ENCODE data around the gene RBM33.

Gene RBM33

GRCh38 chr7:155765458-155765857 lies 121.0 kb downstream of the RBM33 start:
- no peaks in the 10 kb centered on the region for H3K4me1 ChIP-seq (ENCODE audit: control insufficient read depth, insufficient read depth, low read length)
- H3K36me3 ChIP-seq (ENCODE audit: control insufficient read depth, insufficient read depth, low read length), result peaks cover 10% of the 10 kb centered on the region
- H3K27ac ChIP-seq (ENCODE audit: low read length), result no peak overlapping the region
- no peaks in the 10 kb centered on the region for H3K27me3 ChIP-seq (ENCODE audit: control insufficient read depth, insufficient read depth, low read length)
- H3K9me3 ChIP-seq (ENCODE audit: control insufficient read depth, insufficient read depth, low read length), result no peaks in the 10 kb centered on the region
- H3K4me3 ChIP-seq (ENCODE audit: low read length), result no peak overlapping the region
- WGBS (ENCODE audit: insufficient coverage, insufficient read length), result no CpG with 5 or more reads among the region's 8 CpGs
- DNase-seq (ENCODE audit: low read depth, low spot score), result no peak

DNA sequence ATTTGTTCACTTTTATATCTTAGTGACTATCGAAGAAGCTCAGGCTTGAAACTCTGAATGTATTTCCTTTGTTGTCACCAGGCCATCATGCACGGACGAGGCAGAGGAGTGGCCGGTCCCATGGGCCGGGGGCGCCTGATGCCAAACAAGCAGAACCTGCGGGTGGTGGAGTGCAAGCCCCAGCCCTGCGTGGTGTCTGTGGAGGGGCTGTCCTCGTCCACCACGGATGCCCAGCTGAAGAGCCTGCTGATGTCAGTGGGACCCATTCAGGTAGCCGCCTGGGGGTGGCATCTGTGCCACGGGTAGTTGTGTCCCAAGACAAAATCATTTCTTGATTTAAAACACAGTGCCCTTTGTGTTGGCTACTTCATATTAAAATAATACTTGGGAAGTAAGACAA lies 121.9 kb downstream of the RBM33 start:
- DNase-seq (ENCODE audit: low read depth, low spot score), result no peak
- no peak overlapping the region for H3K27ac ChIP-seq (ENCODE audit: low read length)
- H3K36me3 ChIP-seq (ENCODE audit: control insufficient read depth, insufficient read depth, low read length), result peaks cover 10% of the 10 kb centered on the region
- no peaks in the 10 kb centered on the region for H3K27me3 ChIP-seq (ENCODE audit: control insufficient read depth, insufficient read depth, low read length)
- H3K4me3 ChIP-seq (ENCODE audit: low read length), result no peak overlapping the region
- no peaks in the 10 kb centered on the region for H3K4me1 ChIP-seq (ENCODE audit: control insufficient read depth, insufficient read depth, low read length)
- H3K9me3 ChIP-seq (ENCODE audit: control insufficient read depth, insufficient read depth, low read length), result no peaks in the 10 kb centered on the region
- WGBS (ENCODE audit: insufficient coverage, insufficient read length), result no CpG with 5 or more reads among the region's 12 CpGs

DNA sequence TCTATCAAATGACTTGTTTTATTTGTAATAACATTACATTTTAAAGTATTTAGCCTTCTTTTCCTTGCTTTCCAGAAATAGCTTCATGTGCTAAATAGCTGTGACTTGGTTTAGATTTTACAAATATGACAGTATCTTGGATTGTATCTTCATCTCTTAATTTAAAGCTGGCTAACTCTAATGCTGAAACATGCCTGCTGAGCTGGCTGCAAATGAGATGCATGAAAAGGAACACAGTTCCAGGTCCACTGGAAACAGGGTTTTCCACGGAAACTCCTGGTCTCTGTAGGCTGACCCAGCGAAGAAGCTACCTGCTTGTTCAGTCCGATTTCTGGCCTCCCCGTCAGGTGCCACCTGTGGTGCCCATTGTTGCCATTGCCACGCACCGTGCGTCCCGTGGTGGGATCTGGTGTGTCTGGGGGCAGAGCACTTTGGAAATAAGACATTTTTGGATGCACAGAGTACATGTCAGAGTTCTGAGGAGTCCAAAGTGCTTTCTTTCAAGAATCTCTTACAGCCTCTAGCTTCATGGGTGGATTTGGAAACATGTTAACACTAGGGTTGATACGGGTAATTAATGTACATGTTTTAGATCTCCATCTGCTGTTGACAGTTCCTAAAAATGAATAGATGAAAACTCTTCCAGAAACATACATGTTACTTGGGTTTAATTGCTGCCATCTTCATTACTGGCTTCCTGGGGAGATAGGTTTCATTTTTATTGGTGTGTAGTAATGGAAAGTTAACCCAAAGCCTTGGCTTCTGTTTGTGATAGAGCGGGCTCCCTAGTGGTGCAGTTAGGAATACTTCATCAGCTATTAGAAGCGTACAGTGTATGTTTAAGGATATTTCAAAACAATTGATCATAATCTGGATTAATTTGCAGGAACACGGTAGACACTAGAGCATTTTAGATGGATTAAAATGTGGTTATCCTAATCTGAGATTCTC lies 122.8 kb downstream of the RBM33 start:
- WGBS (ENCODE audit: insufficient coverage, insufficient read length), result no CpG with 5 or more reads among the region's 12 CpGs
- Histone ChIP-seq H3K27ac (ENCODE audit: low read length) (no peak overlapping the region), H3K27me3 (ENCODE audit: control insufficient read depth, insufficient read depth, low read length) (no peaks in the 10 kb centered on the region), H3K36me3 (ENCODE audit: control insufficient read depth, insufficient read depth, low read length) (peaks cover 10% of the 10 kb centered on the region), H3K4me3 (ENCODE audit: low read length) (no peak overlapping the region), H3K4me1 (ENCODE audit: control insufficient read depth, insufficient read depth, low read length) (no peaks in the 10 kb centered on the region), H3K9me3 (ENCODE audit: control insufficient read depth, insufficient read depth, low read length) (no peaks in the 10 kb centered on the region)
- DNase-seq (ENCODE audit: low read depth, low spot score), result no peak

DNA sequence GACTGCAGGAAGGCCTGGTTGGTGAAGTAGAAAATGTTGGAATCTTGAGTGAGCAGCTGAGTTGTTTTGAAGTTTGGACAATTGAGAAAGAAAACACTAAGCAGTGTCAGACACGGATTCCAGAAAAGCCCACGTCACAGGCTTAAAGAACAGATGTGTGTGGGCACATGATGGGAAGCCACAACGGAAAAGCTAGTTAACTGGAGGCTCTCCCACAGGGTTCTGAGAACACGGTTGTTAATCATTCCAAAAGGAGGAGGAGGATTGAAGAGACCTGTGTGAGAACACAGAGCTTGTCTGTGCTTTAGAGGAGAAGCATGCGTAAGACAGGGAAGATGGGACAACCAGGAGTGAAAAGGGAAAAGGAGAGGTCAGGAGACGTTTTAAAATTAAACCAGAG lies 125.2 kb downstream of the RBM33 start:
- Histone ChIP-seq H3K9me3 (ENCODE audit: control insufficient read depth, insufficient read depth, low read length) (no peaks in the 10 kb centered on the region), H3K27me3 (ENCODE audit: control insufficient read depth, insufficient read depth, low read length) (no peaks in the 10 kb centered on the region), H3K4me1 (ENCODE audit: control insufficient read depth, insufficient read depth, low read length) (no peaks in the 10 kb centered on the region), H3K27ac (ENCODE audit: low read length) (no peak overlapping the region), H3K4me3 (ENCODE audit: low read length) (no peak overlapping the region), H3K36me3 (ENCODE audit: control insufficient read depth, insufficient read depth, low read length) (peaks cover 3% of the 10 kb centered on the region; the same call in 1 of the 2 replicates)
- no CpG with 5 or more reads among the region's 6 CpGs for WGBS (ENCODE audit: insufficient coverage, insufficient read length)
- DNase-seq (ENCODE audit: low read depth, low spot score), result no peak

DNA sequence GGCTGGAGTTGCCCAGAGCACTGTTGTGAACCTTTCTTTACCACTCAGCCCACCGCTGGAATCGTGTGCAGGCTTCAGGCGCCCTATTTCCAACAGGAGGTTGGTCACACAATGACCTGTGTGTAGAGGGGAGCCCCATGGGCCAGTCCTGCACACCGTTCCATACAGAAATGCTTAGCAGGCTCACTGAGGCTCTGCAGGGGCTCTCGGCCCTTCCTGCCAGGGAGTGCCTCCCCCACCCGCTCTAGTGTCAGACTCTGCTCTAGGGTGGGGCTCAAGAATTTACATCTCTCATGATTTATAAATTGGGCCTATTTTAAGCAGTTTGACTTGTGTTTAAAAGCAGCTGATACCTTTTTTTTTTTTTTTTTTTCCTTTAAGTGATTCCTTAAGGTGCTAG lies 125.8 kb downstream of the RBM33 start:
- Histone ChIP-seq H3K9me3 (ENCODE audit: control insufficient read depth, insufficient read depth, low read length) (no peaks in the 10 kb centered on the region), H3K27ac (ENCODE audit: low read length) (no peak overlapping the region), H3K4me3 (ENCODE audit: low read length) (no peak overlapping the region), H3K36me3 (ENCODE audit: control insufficient read depth, insufficient read depth, low read length) (peaks cover 7% of the 10 kb centered on the region; the same call in 1 of the 2 replicates), H3K27me3 (ENCODE audit: control insufficient read depth, insufficient read depth, low read length) (no peaks in the 10 kb centered on the region), H3K4me1 (ENCODE audit: control insufficient read depth, insufficient read depth, low read length) (no peaks in the 10 kb centered on the region)
- DNase-seq (ENCODE audit: low read depth, low spot score), result no peak
- WGBS (ENCODE audit: insufficient coverage, insufficient read length), result no CpG with 5 or more reads among the region's 6 CpGs

GRCh38 chr7:155773531-155773930 lies 129.1 kb downstream of the RBM33 start:
- Histone ChIP-seq H3K4me1 (ENCODE audit: control insufficient read depth, insufficient read depth, low read length) (no peaks in the 10 kb centered on the region), H3K27ac (ENCODE audit: low read length) (no peak overlapping the region), H3K4me3 (ENCODE audit: low read length) (no peak overlapping the region), H3K9me3 (ENCODE audit: control insufficient read depth, insufficient read depth, low read length) (no peaks in the 10 kb centered on the region), H3K27me3 (ENCODE audit: control insufficient read depth, insufficient read depth, low read length) (no peaks in the 10 kb centered on the region), H3K36me3 (ENCODE audit: control insufficient read depth, insufficient read depth, low read length) (peaks cover 22% of the 10 kb centered on the region; the same call in 1 of the 2 replicates)
- no peak for DNase-seq (ENCODE audit: low read depth, low spot score)
- WGBS (ENCODE audit: insufficient coverage, insufficient read length), result no CpG with 5 or more reads among the region's 4 CpGs

DNA sequence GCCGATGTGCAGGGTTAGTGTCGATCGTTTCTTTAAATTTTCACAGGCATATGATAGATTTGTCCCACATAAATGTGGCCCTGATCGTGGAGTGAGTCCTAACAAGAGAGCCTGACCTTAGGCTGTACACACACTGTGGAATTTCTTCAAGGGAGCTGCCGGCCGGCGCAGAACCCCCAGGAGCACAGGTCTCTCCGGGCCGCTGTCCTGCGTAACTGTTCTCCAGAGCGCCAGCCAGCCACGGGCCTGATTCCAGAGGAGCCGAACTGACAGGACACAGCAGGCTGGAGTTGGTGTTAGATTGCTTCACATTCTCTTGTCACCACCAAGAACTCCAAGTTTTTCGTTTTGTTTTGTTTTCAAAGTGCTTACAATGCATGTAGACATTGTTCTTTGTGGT lies 130.5 kb downstream of the RBM33 start:
- H3K27me3 ChIP-seq (ENCODE audit: control insufficient read depth, insufficient read depth, low read length), result no peaks in the 10 kb centered on the region
- no peaks in the 10 kb centered on the region for H3K9me3 ChIP-seq (ENCODE audit: control insufficient read depth, insufficient read depth, low read length)
- DNase-seq (ENCODE audit: low read depth, low spot score), result no peak
- no peak overlapping the region for H3K4me3 ChIP-seq (ENCODE audit: low read length)
- no CpG with 5 or more reads among the region's 14 CpGs for WGBS (ENCODE audit: insufficient coverage, insufficient read length)
- H3K4me1 ChIP-seq (ENCODE audit: control insufficient read depth, insufficient read depth, low read length), result no peaks in the 10 kb centered on the region
- peaks cover 22% of the 10 kb centered on the region; the same call in 1 of the 2 replicates for H3K36me3 ChIP-seq (ENCODE audit: control insufficient read depth, insufficient read depth, low read length)
- no peak overlapping the region for H3K27ac ChIP-seq (ENCODE audit: low read length)

DNA sequence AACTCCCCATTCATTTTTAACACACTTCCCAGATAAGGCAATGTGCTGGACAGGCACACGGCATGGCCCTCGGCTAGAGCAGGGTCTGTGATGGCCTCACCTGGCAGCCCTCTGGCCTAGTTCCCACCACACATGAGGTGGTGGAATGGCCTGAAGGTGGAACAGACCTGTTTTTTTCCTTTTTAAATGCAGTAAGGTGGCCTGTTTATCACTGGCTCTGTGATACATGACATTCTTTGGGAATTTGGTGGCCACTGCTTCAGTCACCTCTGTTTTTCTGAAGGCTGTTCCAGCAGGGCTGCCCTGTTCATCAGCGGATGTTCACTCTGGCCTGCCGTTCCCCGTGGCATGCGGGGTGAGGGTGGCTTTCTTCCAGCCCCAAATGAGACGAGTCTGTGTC lies 131.2 kb downstream of the RBM33 start:
- Histone ChIP-seq H3K9me3 (ENCODE audit: control insufficient read depth, insufficient read depth, low read length) (no peaks in the 10 kb centered on the region), H3K27me3 (ENCODE audit: control insufficient read depth, insufficient read depth, low read length) (no peaks in the 10 kb centered on the region), H3K27ac (ENCODE audit: low read length) (no peak overlapping the region), H3K36me3 (ENCODE audit: control insufficient read depth, insufficient read depth, low read length) (peaks cover 22% of the 10 kb centered on the region; the same call in 1 of the 2 replicates), H3K4me3 (ENCODE audit: low read length) (no peak overlapping the region), H3K4me1 (ENCODE audit: control insufficient read depth, insufficient read depth, low read length) (no peaks in the 10 kb centered on the region)
- DNase-seq (ENCODE audit: low read depth, low spot score), result no peak
- no CpG with 5 or more reads among the region's 7 CpGs for WGBS (ENCODE audit: insufficient coverage, insufficient read length)

GRCh38 chr7:155776606-155777005 lies 132.1 kb downstream of the RBM33 start:
- H3K36me3 ChIP-seq (ENCODE audit: control insufficient read depth, insufficient read depth, low read length), result peaks cover 22% of the 10 kb centered on the region; the same call in 1 of the 2 replicates
- no peaks in the 10 kb centered on the region for H3K9me3 ChIP-seq (ENCODE audit: control insufficient read depth, insufficient read depth, low read length)
- H3K4me1 ChIP-seq (ENCODE audit: control insufficient read depth, insufficient read depth, low read length), result no peaks in the 10 kb centered on the region
- no peak overlapping the region for H3K4me3 ChIP-seq (ENCODE audit: low read length)
- no peak for DNase-seq (ENCODE audit: low read depth, low spot score)
- H3K27ac ChIP-seq (ENCODE audit: low read length), result no peak overlapping the region
- no CpG with 5 or more reads among the region's 8 CpGs for WGBS (ENCODE audit: insufficient coverage, insufficient read length)
- no peaks in the 10 kb centered on the region for H3K27me3 ChIP-seq (ENCODE audit: control insufficient read depth, insufficient read depth, low read length)

DNA sequence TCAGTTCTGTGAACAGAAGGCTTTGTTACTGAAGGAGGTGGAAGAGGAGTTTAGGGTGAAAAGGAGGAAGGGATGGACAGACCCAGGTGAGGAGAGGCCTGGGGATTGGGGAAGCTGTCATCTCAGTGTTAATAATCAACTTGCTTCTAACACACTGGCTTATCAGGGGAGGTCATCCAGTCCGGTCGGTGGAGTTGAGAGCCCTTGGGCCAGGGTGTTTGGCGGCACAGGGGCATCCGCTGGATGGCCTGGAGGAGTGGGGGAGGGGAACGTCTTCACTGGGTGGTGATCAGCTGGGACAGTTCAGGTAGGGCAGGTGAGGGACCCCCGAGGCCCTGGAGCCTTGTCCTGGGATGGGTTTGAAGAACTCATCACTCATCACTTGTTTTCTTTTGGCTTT lies 133.9 kb downstream of the RBM33 start:
- Histone ChIP-seq H3K27ac (ENCODE audit: low read length) (no peak overlapping the region), H3K4me1 (ENCODE audit: control insufficient read depth, insufficient read depth, low read length) (0 out of 2 replicates have a peak, but pooled peaks cover 1% of the 10 kb centered on the region), H3K27me3 (ENCODE audit: control insufficient read depth, insufficient read depth, low read length) (no peaks in the 10 kb centered on the region), H3K36me3 (ENCODE audit: control insufficient read depth, insufficient read depth, low read length) (peaks cover 22% of the 10 kb centered on the region; the same call in 1 of the 2 replicates), H3K9me3 (ENCODE audit: control insufficient read depth, insufficient read depth, low read length) (no peaks in the 10 kb centered on the region), H3K4me3 (ENCODE audit: low read length) (no peak overlapping the region)
- no CpG with 5 or more reads among the region's 6 CpGs for WGBS (ENCODE audit: insufficient coverage, insufficient read length)
- no peak for DNase-seq (ENCODE audit: low read depth, low spot score)

All from iPS DF 6.9 (cell line).